DND-41 (cell line): Measurements from ENCODE around the gene IL22.
"Not testable (repeated sequence)": the region's sequence is repeated elsewhere in the genome, so short reads cannot be mapped to it uniquely, and the experiment has no call there.

Experiments used
- ATAC-seq: fragments of 200-7000 bp; cut with Tn5 transposase; 3 replicates; pipeline ENCODE4 v1.9.1; 2021; ENCODE audit warnings: low read depth; ENCODE audit not compliant: insufficient read depth
- DNase-seq: peaks from one replicate; pipeline ENCODE4 v3.0.0-alpha.2; 2020
- H2AFZ ChIP-seq: 2 replicates; pipeline ENCODE4 v1.6.0; 2012; ENCODE audit warnings: low read depth, low read length
- H3K27ac ChIP-seq: 2 replicates; pipeline ENCODE4 v1.5.1; 2012; ENCODE audit warnings: low read length, inconsistent platforms
- H3K27me3 ChIP-seq: fragments of 200-600 bp; sonication (generic); 2 replicates; pipeline ENCODE4 v1.6.0; 2012; ENCODE audit warnings: low read length, mild to moderate bottlenecking, inconsistent platforms; ENCODE audit not compliant: insufficient read depth, poor library complexity
- H3K36me3 ChIP-seq: 2 replicates; pipeline ENCODE4 v1.5.1; 2012; ENCODE audit warnings: low read length, inconsistent platforms; ENCODE audit not compliant: insufficient read depth
- H3K4me1 ChIP-seq: 2 replicates; pipeline ENCODE4 v1.5.1; 2012; ENCODE audit warnings: mild to moderate bottlenecking, low read length; ENCODE audit not compliant: insufficient read depth
- H3K4me2 ChIP-seq: 2 replicates; pipeline ENCODE4 v1.6.0; 2012; ENCODE audit warnings: mild to moderate bottlenecking, moderate library complexity, low read length, inconsistent platforms; ENCODE audit not compliant: insufficient read depth
- H3K4me3 ChIP-seq, 2 experiments: fragments of 200-600 bp in 1 of 2; shearing (Covaris generic) in 1 of 2; 2 replicates each; pipeline ENCODE4 v1.5.1; 2012 to 2016; ENCODE audit warnings: inconsistent platforms in 2 of 2, low read length in 2 of 2, mild to moderate bottlenecking in 2 of 2, low read depth in 1 of 2, moderate library complexity in 1 of 2
- H3K79me2 ChIP-seq: 2 replicates; pipeline ENCODE4 v1.6.0; 2012; ENCODE audit warnings: low read length, inconsistent platforms; ENCODE audit not compliant: insufficient read depth
- H3K9ac ChIP-seq: 2 replicates; pipeline ENCODE4 v1.6.0; 2012; ENCODE audit warnings: low read depth, mild to moderate bottlenecking, inconsistent platforms, low read length, moderate library complexity
- H3K9me3 ChIP-seq: 2 replicates; pipeline ENCODE4 v1.5.1; 2012; ENCODE audit warnings: low read length, moderate library complexity, mild to moderate bottlenecking, inconsistent platforms; ENCODE audit not compliant: insufficient read depth, severe bottlenecking
- H4K20me1 ChIP-seq: 2 replicates; pipeline ENCODE4 v1.6.0; 2012; ENCODE audit warnings: low read length; ENCODE audit not compliant: insufficient read depth
- EZH2 ChIP-seq: IDR thresholded peaks from 3 replicates; pipeline ENCODE4 v1.6.1; 2012; ENCODE audit warnings: borderline replicate concordance, low read depth, mild to moderate bottlenecking, moderate library complexity, low read length, inconsistent platforms; ENCODE audit not compliant: severe bottlenecking
- TF ChIP-seq, protein P1 (sequence below): IDR thresholded peaks from 2 replicates; pipeline ENCODE4 v1.5.1; 2012; ENCODE audit warnings: borderline replicate concordance, low read length, moderate library complexity, mild to moderate bottlenecking; ENCODE audit not compliant: poor library complexity, severe bottlenecking; ENCODE audit errors: extremely low read depth

IL22 gene

DNA sequence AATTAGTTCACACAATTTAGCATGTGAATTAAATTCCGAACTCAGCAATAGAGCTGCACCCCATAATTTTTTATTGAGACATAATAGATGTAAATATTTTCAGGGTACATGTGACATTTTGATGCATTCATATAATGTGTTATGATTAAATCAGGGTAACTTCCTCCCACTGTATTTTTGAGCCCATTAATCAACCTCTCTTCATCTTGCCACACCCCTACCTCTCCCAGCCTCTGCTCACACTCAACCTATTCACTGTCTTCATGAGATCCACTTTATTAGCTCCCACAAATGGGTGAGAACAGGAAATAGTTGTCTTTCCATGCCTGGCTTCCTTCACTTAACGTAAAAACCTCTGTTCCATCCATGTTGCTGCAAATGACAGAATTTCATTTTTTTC, 42.5 kb downstream of the IL22 start:
- peaks cover 15% of the 10 kb centered on the region for H3K27me3 ChIP-seq
- DNase-seq = no peak

DNA sequence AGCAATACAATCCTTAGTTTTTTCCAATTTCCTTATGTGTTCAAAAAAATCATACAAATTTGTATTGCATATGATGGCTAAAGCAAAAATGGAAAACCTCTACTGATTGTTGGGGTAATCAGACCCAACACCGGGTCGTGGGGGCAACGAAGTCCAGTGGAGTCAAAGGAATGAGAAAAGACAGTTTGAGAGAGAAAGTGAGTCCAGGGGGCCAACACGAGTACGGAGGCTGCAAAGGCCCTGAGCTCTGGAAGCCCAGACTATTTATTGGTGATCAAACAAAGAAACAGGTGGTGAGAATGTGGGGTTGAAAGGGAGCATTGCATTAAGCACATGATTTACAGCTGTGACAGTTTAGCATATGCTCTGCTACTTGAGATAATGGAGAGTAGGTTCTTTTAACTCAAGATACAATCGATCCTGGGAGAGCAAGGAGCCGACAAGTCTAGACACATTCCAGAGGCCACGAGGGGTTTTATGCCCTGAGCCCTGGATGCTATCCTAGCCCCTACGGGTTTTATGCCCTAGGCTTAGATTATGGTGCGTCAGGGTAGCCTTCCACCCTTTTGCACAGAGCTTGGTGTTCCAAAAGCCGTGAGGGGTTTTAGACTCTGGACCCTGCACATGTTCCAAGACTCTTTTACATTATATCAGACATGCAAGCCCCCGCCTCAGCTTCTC, 44.2 kb downstream of the IL22 start:
- not testable (repeated sequence) for H4K20me1 ChIP-seq, H3K9me3 ChIP-seq, H3K9ac ChIP-seq, H3K4me3 ChIP-seq, H3K79me2 ChIP-seq, H3K27ac ChIP-seq, H2AFZ ChIP-seq, ATAC-seq, H3K4me1 ChIP-seq, H3K36me3 ChIP-seq, H3K4me2 ChIP-seq, DNase-seq
- H3K27me3 ChIP-seq = peaks cover 11% of the 10 kb centered on the region

More for the DNA sequence above, 42.5 kb downstream of the IL22 start:
- H3K9ac ChIP-seq = no peak overlapping the region
- no peak overlapping the region for H3K27ac ChIP-seq
- no peak overlapping the region for H2AFZ ChIP-seq
- H4K20me1 ChIP-seq = no peaks in the 10 kb centered on the region
- no peak overlapping the region for H3K4me2 ChIP-seq
- no peak for ATAC-seq
- no peak overlapping the region for H3K4me3 ChIP-seq
- H3K4me1 ChIP-seq = no peaks in the 10 kb centered on the region
- no peak for TF ChIP-seq EZH2
- TF ChIP-seq, protein P1, sequence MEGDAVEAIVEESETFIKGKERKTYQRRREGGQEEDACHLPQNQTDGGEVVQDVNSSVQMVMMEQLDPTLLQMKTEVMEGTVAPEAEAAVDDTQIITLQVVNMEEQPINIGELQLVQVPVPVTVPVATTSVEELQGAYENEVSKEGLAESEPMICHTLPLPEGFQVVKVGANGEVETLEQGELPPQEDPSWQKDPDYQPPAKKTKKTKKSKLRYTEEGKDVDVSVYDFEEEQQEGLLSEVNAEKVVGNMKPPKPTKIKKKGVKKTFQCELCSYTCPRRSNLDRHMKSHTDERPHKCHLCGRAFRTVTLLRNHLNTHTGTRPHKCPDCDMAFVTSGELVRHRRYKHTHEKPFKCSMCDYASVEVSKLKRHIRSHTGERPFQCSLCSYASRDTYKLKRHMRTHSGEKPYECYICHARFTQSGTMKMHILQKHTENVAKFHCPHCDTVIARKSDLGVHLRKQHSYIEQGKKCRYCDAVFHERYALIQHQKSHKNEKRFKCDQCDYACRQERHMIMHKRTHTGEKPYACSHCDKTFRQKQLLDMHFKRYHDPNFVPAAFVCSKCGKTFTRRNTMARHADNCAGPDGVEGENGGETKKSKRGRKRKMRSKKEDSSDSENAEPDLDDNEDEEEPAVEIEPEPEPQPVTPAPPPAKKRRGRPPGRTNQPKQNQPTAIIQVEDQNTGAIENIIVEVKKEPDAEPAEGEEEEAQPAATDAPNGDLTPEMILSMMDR = no peak
- no peaks in the 10 kb centered on the region for H3K36me3 ChIP-seq
- H3K9me3 ChIP-seq = no peaks in the 10 kb centered on the region
- H3K79me2 ChIP-seq = no peaks in the 10 kb centered on the region

DNA sequence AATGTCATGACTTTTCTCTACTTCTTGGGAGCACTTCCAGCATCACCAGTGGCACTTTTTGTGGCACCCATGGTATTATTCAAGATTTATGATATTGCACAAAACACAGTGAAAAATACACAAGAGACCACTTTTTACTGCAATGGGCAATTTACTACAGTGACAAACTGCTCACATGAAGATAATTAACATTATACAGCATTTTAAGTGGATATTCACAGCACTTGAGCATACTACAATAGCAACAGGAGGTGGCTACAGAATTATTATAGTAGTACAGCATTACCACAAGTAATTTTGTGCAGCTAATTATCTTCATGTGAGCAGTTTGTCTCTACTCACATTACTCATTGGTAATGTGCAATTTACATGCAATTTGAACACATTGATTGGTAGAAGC, 46.1 kb downstream of the IL22 start:
- Histone ChIP-seq H3K9ac (no peak overlapping the region), H3K36me3 (no peaks in the 10 kb centered on the region), H3K4me1 (no peaks in the 10 kb centered on the region), H3K27me3 (peaks cover 12% of the 10 kb centered on the region), H3K4me2 (no peak overlapping the region), H3K4me3 (no peak overlapping the region), H3K9me3 (no peaks in the 10 kb centered on the region), H2AFZ (no peak overlapping the region), H3K27ac (no peak overlapping the region), H3K79me2 (no peaks in the 10 kb centered on the region), H4K20me1 (no peaks in the 10 kb centered on the region)
- no peak for TF ChIP-seq EZH2
- TF ChIP-seq, protein P1 = no peak
- ATAC-seq = no peak
- DNase-seq = no peak

DNA sequence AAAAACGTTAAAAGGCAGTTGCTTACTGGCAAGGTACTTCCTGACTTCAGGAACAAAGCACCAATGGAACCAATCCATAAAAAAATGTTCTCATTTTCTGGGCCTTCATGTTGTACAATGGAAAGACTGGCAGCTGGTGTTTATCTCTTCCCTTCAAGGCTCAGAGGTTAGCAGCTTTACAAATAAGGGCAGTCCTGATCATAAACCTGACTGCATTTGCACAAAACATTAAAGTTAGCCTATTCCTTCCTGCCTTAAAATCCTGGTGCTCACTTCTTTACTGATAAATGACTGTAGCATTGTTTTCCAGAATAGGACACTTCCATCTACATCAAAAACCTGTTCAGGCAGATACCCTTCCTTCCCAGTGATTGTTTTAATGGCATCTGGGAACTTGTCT, 47.0 kb downstream of the IL22 start:
- H3K27me3 ChIP-seq = peaks cover 15% of the 10 kb centered on the region
- TF ChIP-seq, protein P1 = no peak
- TF ChIP-seq EZH2 = no peak
- ATAC-seq (no peak), DNase-seq (no peak)
- H3K79me2 ChIP-seq = no peaks in the 10 kb centered on the region
- H3K4me2 ChIP-seq = no peak overlapping the region
- no peak overlapping the region for H3K9ac ChIP-seq
- H3K36me3 ChIP-seq = no peaks in the 10 kb centered on the region
- H3K4me1 ChIP-seq = no peaks in the 10 kb centered on the region
- H3K27ac ChIP-seq = no peak overlapping the region
- H4K20me1 ChIP-seq = no peaks in the 10 kb centered on the region
- H3K9me3 ChIP-seq = no peaks in the 10 kb centered on the region
- no peak overlapping the region for H3K4me3 ChIP-seq
- no peak overlapping the region for H2AFZ ChIP-seq
